ENCODE data around the gene CSGALNACT2. TPM values are rescaled to one million over a fixed set of nuclear protein-coding genes. Genes with fewer than 3 reads are reported as not detected.

CSGALNACT2 gene
- total and polyA plus RNA-seq, 9 of the 15 experiments (the other 6 are each of a cell fraction or from before 2014, with no cell fraction given) = 1.4 to 7.3 (median 3.5) TPM

DNA sequence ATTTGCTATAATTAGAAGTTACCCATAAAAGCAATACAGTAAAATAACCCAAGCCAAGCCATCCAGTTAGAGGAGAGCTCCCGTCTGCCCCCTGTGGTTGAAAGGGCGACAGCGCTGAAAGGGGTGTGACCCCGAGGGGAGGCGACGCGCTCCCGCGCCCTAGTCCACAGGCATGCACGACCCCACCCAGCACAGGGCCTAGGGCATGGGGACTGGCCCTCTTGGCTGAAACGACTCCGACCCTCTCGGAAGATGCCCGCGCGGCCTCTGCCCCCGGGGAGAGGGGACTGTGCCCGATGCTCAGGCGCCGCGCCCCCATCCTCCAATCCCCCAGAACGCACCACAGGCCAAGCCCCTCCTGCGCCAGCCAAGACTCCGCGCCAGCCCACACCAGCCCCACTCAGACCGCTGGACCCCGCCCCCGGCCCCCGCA lies 64.0 kb downstream of the CSGALNACT2 start (continued):
- TF ChIP-seq, protein P1, sequence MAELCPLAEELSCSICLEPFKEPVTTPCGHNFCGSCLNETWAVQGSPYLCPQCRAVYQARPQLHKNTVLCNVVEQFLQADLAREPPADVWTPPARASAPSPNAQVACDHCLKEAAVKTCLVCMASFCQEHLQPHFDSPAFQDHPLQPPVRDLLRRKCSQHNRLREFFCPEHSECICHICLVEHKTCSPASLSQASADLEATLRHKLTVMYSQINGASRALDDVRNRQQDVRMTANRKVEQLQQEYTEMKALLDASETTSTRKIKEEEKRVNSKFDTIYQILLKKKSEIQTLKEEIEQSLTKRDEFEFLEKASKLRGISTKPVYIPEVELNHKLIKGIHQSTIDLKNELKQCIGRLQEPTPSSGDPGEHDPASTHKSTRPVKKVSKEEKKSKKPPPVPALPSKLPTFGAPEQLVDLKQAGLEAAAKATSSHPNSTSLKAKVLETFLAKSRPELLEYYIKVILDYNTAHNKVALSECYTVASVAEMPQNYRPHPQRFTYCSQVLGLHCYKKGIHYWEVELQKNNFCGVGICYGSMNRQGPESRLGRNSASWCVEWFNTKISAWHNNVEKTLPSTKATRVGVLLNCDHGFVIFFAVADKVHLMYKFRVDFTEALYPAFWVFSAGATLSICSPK (IDR thresholded peaks at IDR 0.05; ENCODE audit: borderline replicate concordance) = no peak
- TF ChIP-seq TBP (optimal IDR thresholded peaks at IDR 0.05; ENCODE audit: low read depth, low read length) = no peak
- TF ChIP-seq, protein P2, sequence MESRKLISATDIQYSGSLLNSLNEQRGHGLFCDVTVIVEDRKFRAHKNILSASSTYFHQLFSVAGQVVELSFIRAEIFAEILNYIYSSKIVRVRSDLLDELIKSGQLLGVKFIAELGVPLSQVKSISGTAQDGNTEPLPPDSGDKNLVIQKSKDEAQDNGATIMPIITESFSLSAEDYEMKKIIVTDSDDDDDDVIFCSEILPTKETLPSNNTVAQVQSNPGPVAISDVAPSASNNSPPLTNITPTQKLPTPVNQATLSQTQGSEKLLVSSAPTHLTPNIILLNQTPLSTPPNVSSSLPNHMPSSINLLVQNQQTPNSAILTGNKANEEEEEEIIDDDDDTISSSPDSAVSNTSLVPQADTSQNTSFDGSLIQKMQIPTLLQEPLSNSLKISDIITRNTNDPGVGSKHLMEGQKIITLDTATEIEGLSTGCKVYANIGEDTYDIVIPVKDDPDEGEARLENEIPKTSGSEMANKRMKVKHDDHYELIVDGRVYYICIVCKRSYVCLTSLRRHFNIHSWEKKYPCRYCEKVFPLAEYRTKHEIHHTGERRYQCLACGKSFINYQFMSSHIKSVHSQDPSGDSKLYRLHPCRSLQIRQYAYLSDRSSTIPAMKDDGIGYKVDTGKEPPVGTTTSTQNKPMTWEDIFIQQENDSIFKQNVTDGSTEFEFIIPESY (CRISPR knock-in tag; IDR thresholded peaks at IDR 0.05) = peak; percentile 34; the same call in 1 of the 2 replicates
- no peak for TF ChIP-seq GTF2E2 (tag; IDR thresholded peaks at IDR 0.05)
- peak; percentile 52; the same call in 1 of the 2 replicates for TF ChIP-seq MTA1 (IDR thresholded peaks at IDR 0.05; ENCODE audit: borderline replicate concordance)
- TF ChIP-seq, protein P3, sequence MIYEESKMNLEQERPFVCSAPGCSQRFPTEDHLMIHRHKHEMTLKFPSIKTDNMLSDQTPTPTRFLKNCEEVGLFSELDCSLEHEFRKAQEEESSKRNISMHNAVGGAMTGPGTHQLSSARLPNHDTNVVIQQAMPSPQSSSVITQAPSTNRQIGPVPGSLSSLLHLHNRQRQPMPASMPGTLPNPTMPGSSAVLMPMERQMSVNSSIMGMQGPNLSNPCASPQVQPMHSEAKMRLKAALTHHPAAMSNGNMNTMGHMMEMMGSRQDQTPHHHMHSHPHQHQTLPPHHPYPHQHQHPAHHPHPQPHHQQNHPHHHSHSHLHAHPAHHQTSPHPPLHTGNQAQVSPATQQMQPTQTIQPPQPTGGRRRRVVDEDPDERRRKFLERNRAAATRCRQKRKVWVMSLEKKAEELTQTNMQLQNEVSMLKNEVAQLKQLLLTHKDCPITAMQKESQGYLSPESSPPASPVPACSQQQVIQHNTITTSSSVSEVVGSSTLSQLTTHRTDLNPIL (CRISPR knock-in tag; IDR thresholded peaks at IDR 0.05) = no peak
- TF ChIP-seq NFYB (IDR thresholded peaks at IDR 0.05; ENCODE audit: extremely low read depth, insufficient read length) = no peak
- peak; percentile 63 for TF ChIP-seq SP1 (CRISPR knock-in tag; IDR thresholded peaks at IDR 0.05)
- no peak for TF ChIP-seq ZNF12 (CRISPR knock-in tag; IDR thresholded peaks at IDR 0.05)
- TF ChIP-seq EP400 (IDR thresholded peaks at IDR 0.05) = no peak
- TF ChIP-seq, protein P4, sequence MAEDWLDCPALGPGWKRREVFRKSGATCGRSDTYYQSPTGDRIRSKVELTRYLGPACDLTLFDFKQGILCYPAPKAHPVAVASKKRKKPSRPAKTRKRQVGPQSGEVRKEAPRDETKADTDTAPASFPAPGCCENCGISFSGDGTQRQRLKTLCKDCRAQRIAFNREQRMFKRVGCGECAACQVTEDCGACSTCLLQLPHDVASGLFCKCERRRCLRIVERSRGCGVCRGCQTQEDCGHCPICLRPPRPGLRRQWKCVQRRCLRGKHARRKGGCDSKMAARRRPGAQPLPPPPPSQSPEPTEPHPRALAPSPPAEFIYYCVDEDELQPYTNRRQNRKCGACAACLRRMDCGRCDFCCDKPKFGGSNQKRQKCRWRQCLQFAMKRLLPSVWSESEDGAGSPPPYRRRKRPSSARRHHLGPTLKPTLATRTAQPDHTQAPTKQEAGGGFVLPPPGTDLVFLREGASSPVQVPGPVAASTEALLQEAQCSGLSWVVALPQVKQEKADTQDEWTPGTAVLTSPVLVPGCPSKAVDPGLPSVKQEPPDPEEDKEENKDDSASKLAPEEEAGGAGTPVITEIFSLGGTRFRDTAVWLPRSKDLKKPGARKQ (CRISPR knock-in tag; IDR thresholded peaks at IDR 0.05) = no peak
- no peak for TF ChIP-seq SRSF9 (IDR thresholded peaks at IDR 0.05; ENCODE audit: borderline replicate concordance, low read depth, low read length)
- TF ChIP-seq HDAC1 (IDR thresholded peaks at IDR 0.05) = peak in 1 of 2 experiments; percentile 95; a peak in 2 of 4 replicates
- no peak for TF ChIP-seq SMARCA5 (IDR thresholded peaks at IDR 0.05)
- TF ChIP-seq, protein P5, sequence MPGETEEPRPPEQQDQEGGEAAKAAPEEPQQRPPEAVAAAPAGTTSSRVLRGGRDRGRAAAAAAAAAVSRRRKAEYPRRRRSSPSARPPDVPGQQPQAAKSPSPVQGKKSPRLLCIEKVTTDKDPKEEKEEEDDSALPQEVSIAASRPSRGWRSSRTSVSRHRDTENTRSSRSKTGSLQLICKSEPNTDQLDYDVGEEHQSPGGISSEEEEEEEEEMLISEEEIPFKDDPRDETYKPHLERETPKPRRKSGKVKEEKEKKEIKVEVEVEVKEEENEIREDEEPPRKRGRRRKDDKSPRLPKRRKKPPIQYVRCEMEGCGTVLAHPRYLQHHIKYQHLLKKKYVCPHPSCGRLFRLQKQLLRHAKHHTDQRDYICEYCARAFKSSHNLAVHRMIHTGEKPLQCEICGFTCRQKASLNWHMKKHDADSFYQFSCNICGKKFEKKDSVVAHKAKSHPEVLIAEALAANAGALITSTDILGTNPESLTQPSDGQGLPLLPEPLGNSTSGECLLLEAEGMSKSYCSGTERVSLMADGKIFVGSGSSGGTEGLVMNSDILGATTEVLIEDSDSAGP (CRISPR knock-in tag; IDR thresholded peaks at IDR 0.05) = no peak
- 0 out of 2 replicates have a peak, but pooled peaks have one; percentile 6 for TF ChIP-seq TEAD4 (IDR thresholded peaks at IDR 0.05; ENCODE audit: low read length)
- TF ChIP-seq TEAD4 (CRISPR knock-in tag; IDR thresholded peaks at IDR 0.05; ENCODE audit: borderline replicate concordance) = no peak
- no peak for TF ChIP-seq ZNF3 (CRISPR knock-in tag; IDR thresholded peaks at IDR 0.05)
- TF ChIP-seq FOXK1 (CRISPR knock-in tag; IDR thresholded peaks at IDR 0.05; ENCODE audit: borderline replicate concordance) = no peak
- no peak for TF ChIP-seq ZNF174 (CRISPR knock-in tag; IDR thresholded peaks at IDR 0.05)
- no peak for TF ChIP-seq WHSC1 (IDR thresholded peaks at IDR 0.05; ENCODE audit: low read length)
